Fibroblast of peridontal ligament (primary cell): ENCODE measurements around the gene SYNGAP1.
A peak's percentile ranks its signal among the peaks of the same experiment; 100 is the strongest.
"Not testable (repeated sequence)": the region's sequence is repeated elsewhere in the genome, so short reads cannot be mapped to it uniquely, and the experiment has no call there.

Source experiments
- DNase-seq: peaks from one replicate; pipeline ENCODE4 v3.0.0-alpha.2; 2010; ENCODE audit errors: extremely low read depth

The SYNGAP1 gene

DNA sequence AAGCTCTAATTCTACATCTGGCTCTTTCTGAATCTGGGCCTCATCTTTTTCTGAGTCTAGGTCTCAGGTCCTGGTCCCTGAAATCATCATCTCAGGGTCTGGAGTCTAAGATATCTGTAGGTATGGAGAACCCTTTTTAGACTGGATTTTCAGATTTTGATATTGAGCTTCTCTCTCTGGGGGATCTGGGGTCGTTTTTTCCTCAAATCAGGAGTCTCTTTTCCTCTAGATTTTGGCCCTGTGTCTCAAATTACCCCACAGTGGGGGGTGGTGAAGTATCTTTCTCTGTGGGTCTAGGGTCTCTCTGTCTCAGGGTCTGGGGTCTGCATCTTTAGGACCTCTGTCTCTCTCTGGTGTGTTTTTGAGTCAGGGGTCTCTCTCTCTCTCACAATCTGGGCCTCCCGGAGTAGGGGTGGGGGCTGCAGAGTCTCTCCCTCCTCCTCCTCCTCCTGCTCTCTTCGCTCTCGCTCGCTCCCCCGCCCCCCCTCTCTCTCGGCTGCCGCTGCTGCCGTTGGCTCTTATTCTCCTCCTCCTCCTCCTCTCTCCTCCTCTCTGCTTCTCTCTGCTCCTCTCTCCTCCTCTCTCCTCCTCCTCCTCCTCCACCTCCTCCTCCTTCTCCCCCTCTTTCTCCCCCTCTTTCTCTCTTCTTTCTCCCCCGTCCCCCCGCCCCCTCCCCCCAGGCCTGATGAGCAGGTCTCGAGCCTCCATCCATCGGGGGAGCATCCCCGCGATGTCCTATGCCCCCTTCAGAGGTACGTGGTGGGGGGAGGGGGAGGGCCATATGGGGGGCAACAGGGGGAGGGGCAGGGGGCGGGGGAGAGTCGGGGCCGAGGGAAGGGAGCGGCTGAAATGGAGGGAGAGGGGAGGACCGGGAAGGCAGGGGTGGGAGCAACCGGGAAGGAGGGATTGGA lies at the start of gene SYNGAP1:
Gene SYNGAP1 (plus strand): TSS at position 486 of the 911 bp plus-strand sequence. CDS start 200 bp downstream, at position 686.
- DNase-seq, result peak; percentile 63

- DNase-seq, result not testable (repeated sequence)
These were observed 48.0 kb upstream of the SYNGAP1 start for GRCh38 chr6:33371901-33372300.

DNA sequence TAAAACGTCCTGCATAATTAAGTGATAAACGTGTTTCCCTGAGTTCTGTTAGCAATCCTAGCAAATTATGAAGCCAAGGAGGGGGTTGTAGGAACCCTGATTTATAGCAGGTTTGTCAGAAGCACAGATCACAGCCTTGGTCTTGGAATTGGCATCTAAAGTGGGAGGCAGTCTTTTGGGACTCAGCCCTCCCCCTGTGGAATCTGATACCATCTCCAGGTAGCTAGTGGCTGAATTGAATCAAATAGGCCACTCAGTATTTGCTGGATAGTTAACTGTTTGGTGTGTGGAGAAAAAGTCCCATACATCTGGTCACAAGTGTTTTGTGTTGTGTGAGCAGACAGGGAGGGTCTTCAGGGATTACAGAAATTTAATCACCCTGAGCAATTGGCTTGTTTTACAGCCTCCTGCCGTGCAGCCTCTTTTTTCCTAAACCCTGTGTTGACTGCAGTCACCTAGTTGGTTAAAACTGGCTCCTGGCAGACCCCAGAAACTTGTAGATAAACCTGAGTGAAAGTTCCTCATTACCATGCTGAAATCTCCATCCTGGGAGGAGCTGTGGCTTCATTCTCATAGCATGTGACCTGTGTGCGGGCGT lies 47.2 kb upstream of the SYNGAP1 start:
- DNase-seq, result no peak

GRCh38 chr6:33373960-33374910 lies 45.6 kb upstream of the SYNGAP1 start:
- no peak for DNase-seq

DNA sequence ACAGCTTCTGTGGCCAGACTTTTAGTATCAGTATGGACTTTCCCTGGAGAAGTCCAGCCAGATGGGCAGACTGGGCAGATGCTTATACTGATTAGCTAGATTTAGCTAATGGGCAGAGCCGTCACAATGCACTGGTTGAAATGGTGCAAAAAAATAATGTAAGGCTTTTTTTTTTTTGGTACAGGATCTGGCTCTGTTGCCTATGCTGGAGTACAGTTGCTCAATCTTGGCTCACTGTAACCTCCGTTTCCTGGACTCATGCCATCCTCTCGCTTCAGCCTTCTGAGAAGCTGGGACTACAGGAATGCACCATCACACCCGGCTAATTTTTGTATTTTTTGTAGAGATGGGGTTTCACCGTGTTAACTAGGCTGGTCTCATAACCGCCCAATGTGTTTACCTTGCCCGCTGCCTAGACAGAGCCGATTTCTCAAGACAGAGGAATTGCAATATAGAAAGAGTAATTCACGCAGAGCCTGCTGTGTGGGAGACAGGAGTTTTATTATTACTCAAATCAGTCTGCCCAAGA lies 44.7 kb upstream of the SYNGAP1 start:
- DNase-seq, result peak; percentile 96

GRCh38 chr6:33377171-33377570 lies 42.7 kb upstream of the SYNGAP1 start:
- peak; percentile 89 for DNase-seq

DNA sequence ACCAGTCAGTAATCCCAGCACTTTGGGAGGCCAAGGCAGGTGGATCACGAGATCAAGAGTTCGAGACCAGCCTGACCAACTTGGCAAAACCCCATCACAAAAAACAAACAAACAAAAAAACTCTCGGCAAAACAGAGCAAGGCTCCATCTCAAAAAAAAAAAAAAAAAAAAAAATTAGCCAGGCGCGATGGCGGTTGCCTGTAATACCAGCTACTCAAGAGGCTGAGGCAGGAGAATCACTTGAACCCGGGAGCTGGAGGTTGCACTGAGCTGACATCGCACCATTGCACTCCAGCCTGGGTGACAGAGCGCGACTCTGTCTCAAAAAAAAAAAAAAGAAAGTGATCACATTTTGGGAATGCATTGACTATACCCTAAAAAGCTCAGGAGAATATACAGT lies 40.7 kb upstream of the SYNGAP1 start:
- DNase-seq, result not testable (repeated sequence)

DNA sequence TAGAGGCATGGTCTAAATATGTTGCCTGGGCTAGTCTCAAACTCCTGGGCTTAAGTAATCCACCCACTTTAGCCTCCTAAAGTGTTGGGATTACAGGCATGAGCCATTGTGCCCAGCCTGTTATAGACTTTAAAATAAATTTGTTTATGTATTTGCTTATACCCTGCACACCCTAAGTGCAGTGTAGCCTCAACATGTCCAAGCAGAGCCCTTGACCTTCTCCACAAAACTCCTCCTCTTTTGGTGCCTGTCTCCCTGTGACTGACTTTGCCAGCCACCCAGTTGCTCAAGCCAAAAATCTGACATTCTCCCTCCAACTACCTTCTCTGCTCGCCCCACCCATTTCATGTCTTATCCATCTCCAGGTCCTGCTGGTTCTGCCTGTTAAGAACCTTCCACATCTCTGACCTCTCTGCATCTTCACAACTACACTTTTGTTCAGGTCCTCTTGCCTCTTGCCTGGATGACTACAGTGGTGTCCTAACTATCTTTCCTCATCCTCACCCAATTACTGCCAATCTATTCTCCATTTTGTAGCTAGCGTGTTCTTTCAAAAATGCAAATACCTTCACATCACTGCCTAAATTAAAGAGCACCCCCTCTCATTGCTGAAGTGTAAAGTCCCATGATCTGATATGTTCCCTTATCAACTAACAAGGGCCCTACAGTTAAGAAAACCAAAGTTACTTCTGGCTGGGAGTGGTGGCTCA lies 39.4 kb upstream of the SYNGAP1 start:
- no peak for DNase-seq

GRCh38 chr6:33383427-33384185 lies 36.3 kb upstream of the SYNGAP1 start:
- DNase-seq, result no peak

DNA sequence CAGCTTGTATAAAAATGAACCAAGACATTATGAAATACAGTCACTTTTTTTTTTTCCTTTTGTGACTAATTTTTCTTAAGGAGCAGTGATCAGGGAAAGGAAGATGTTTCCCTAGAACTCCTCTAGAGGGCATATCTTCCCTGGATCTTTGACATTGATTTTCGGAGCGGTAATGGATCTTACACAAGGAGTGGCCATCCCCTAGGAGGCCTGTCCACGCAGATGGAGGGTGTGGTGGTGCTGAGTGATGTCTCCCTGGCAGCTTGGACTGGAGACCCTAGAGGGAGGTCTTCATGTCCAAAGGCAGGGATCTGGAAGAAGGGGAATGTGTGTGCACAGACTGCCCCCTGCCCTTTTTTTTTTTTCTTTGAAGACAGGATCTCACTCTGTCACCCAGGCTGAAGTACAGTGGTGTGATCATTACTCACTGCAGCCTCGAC lies 35.3 kb upstream of the SYNGAP1 start:
- peak; percentile 89 for DNase-seq

DNA sequence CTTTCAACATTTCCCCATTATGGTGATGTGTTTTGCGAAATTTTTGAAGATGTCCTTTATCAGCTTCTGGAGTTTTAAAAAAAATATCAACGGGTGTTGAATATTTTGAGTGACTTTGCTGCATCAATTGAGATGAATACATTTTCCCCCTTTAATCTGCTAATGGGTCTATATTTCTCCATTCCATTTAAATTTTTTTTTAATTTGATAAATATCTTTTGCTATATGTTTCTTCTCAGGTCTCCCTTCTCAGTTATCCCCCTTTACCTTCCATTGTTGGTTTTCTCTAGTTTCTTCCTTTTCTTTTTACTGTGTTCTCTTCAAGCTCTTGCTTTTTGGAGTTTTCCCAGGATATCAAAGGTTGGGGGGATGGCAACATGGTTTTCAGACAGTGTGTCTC lies 29.7 kb upstream of the SYNGAP1 start:
- no peak for DNase-seq

- no peak for DNase-seq
These were observed 29.0 kb upstream of the SYNGAP1 start for GRCh38 chr6:33390767-33391277.

- DNase-seq, result peak; percentile 100
These were observed 28.5 kb upstream of the SYNGAP1 start, which contains the start of gene KIFC1 for GRCh38 chr6:33391278-33391921. Gene KIFC1, plus strand, starts transcription at chr6:33391823. Its CDS starts 163 bp downstream, at chr6:33391986.

- no peak for DNase-seq
These were observed 27.8 kb upstream of the SYNGAP1 start for GRCh38 chr6:33391922-33392594.

GRCh38 chr6:33392595-33392948 lies 27.3 kb upstream of the SYNGAP1 start:
- no peak for DNase-seq

GRCh38 chr6:33392979-33393378 lies 26.9 kb upstream of the SYNGAP1 start:
- no peak for DNase-seq

GRCh38 chr6:33397541-33397940 lies 22.3 kb upstream of the SYNGAP1 start:
- DNase-seq, result no peak

DNA sequence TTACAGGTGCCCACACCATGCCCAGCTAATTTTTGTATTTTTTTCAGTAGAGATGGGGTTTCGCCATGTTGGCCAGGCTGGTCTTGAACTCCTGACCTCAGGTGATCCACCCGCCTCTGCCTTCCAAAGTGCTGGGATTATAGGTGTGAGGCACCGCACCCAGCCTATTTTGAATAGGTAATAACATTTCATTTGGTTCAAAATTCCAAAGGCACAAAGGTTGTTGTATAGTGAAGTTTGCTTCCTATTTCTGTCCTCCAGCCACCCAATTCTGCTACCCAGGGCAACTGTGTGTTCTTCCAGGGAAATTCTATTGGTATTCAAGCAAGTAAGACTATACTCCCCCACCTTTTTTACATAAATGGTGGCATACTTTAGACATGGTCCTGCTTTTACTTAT lies 21.3 kb upstream of the SYNGAP1 start:
- not testable (repeated sequence) for DNase-seq

GRCh38 chr6:33399881-33400280 lies 20.0 kb upstream of the SYNGAP1 start:
- DNase-seq, result not testable (repeated sequence)
